Measurements from ENCODE around the gene PIGQ. TPM values are rescaled to one million over a fixed set of nuclear protein-coding genes. Genes with fewer than 3 reads are reported as not detected.

PIGQ gene
- total RNA-seq, 1 donor from 2014 or later: 63.6 TPM

GRCh38 chr16:574021-574760, 4.4 kb downstream of the PIGQ start:
- Mint-ChIP-seq H3K27ac (ENCODE audit: unreplicated experiment) (no peak overlapping the region), H3K4me3 (ENCODE audit: unreplicated experiment) (no peak overlapping the region), H3K9me3 (ENCODE audit: unreplicated experiment) (no peaks in the 10 kb centered on the region), H3K4me1 (ENCODE audit: unreplicated experiment) (peaks cover 18% of the 10 kb centered on the region), H3K27me3 (ENCODE audit: unreplicated experiment) (no peaks in the 10 kb centered on the region), H3K36me3 (ENCODE audit: unreplicated experiment) (peaks cover 2% of the 10 kb centered on the region)
- DNase-seq (ENCODE audit: extremely low spot score, unreplicated experiment): no peak
- no peak for TF ChIP-seq CTCF (IDR thresholded peaks at IDR 0.05)

- no peak for DNase-seq (ENCODE audit: extremely low spot score, unreplicated experiment)
- H3K27me3 Mint-ChIP-seq (ENCODE audit: unreplicated experiment): no peaks in the 10 kb centered on the region
- H3K9me3 Mint-ChIP-seq (ENCODE audit: unreplicated experiment): no peaks in the 10 kb centered on the region
- no peak overlapping the region for H3K27ac Mint-ChIP-seq (ENCODE audit: unreplicated experiment)
- peaks cover 15% of the 10 kb centered on the region for H3K4me1 Mint-ChIP-seq (ENCODE audit: unreplicated experiment)
- TF ChIP-seq CTCF (IDR thresholded peaks at IDR 0.05): no peak
- no peak overlapping the region for H3K4me3 Mint-ChIP-seq (ENCODE audit: unreplicated experiment)
- peaks cover 2% of the 10 kb centered on the region for H3K36me3 Mint-ChIP-seq (ENCODE audit: unreplicated experiment)
Measured at GRCh38 chr16:575354-576196, 5.8 kb downstream of the PIGQ start.

- no peak for DNase-seq (ENCODE audit: extremely low spot score, unreplicated experiment)
- TF ChIP-seq CTCF (IDR thresholded peaks at IDR 0.05): no peak
- H3K27me3 Mint-ChIP-seq (ENCODE audit: unreplicated experiment): no peaks in the 10 kb centered on the region
- peaks cover 9% of the 10 kb centered on the region for H3K4me1 Mint-ChIP-seq (ENCODE audit: unreplicated experiment)
- H3K9me3 Mint-ChIP-seq (ENCODE audit: unreplicated experiment): no peaks in the 10 kb centered on the region
- no peak overlapping the region for H3K4me3 Mint-ChIP-seq (ENCODE audit: unreplicated experiment)
- H3K36me3 Mint-ChIP-seq (ENCODE audit: unreplicated experiment): peaks cover 2% of the 10 kb centered on the region
- H3K27ac Mint-ChIP-seq (ENCODE audit: unreplicated experiment): no peak overlapping the region
Measured at GRCh38 chr16:576197-576822, 6.5 kb downstream of the PIGQ start.

- Mint-ChIP-seq H3K4me1 (ENCODE audit: unreplicated experiment) (peaks cover 5% of the 10 kb centered on the region), H3K27me3 (ENCODE audit: unreplicated experiment) (no peaks in the 10 kb centered on the region), H3K9me3 (ENCODE audit: unreplicated experiment) (no peaks in the 10 kb centered on the region), H3K4me3 (ENCODE audit: unreplicated experiment) (no peak overlapping the region), H3K27ac (ENCODE audit: unreplicated experiment) (no peak overlapping the region), H3K36me3 (ENCODE audit: unreplicated experiment) (peaks cover 2% of the 10 kb centered on the region)
- no peak for TF ChIP-seq CTCF (IDR thresholded peaks at IDR 0.05)
- no peak for DNase-seq (ENCODE audit: extremely low spot score, unreplicated experiment)
Measured at GRCh38 chr16:576823-577201, 7.0 kb downstream of the PIGQ start.

- no peak for DNase-seq (ENCODE audit: extremely low spot score, unreplicated experiment)
- H3K27me3 Mint-ChIP-seq (ENCODE audit: unreplicated experiment): no peaks in the 10 kb centered on the region
- no peaks in the 10 kb centered on the region for H3K9me3 Mint-ChIP-seq (ENCODE audit: unreplicated experiment)
- H3K36me3 Mint-ChIP-seq (ENCODE audit: unreplicated experiment): peaks cover 2% of the 10 kb centered on the region
- no peak for TF ChIP-seq CTCF (IDR thresholded peaks at IDR 0.05)
- no peak overlapping the region for H3K27ac Mint-ChIP-seq (ENCODE audit: unreplicated experiment)
- H3K4me3 Mint-ChIP-seq (ENCODE audit: unreplicated experiment): no peak overlapping the region
- H3K4me1 Mint-ChIP-seq (ENCODE audit: unreplicated experiment): peaks cover 5% of the 10 kb centered on the region
Measured at GRCh38 chr16:577796-578195, 8.0 kb downstream of the PIGQ start.
